T-cell (primary cell): ENCODE data around the gene CDC23. TPM values are rescaled to one million over a fixed set of nuclear protein-coding genes. Genes with fewer than 3 reads are reported as not detected.

Experiments
- ATAC-seq, 4 experiments: fragments of 200-7000 bp in 3 of 4; fragments of 150-1000 bp in 1 of 4; cut with Tn5 transposase; replicated peaks in 1 of 4; 1 replicate in 3 of 4; 2 replicates in 1 of 4; pipeline ENCODE4 v1.10.0; 2021; ENCODE audit warnings: moderate library complexity in 3 of 4, mild to moderate bottlenecking in 2 of 4, moderate number of reproducible peaks in 1 of 4
- CTCF ChIA-PET, 2 donors: fragments of 300-600 bp; sonication (Branson Sonifier 250); formaldehyde crosslinking; loops; one replicate each; lab custom pipeline; 2022; ENCODE audit warnings: antibody characterized with exemption in 2 of 2; lab: Charles Lee
- POLR2A ChIA-PET, 2 donors: fragments of 300-600 bp; sonication (Branson Sonifier 250); formaldehyde crosslinking; loops; one replicate each; lab custom pipeline; 2022; ENCODE audit warnings: antibody characterized with exemption in 2 of 2; lab: Charles Lee
- DNase-seq, 35 experiments: peaks; one replicate each; pipeline versions ENCODE4 v3.0.0 to v3.0.0-alpha.2; 2013 to 2023
- H3K27ac ChIP-seq: one replicate; pipeline ENCODE4 v1.5.1; 2013; ENCODE audit warnings: low read length
- H3K27me3 ChIP-seq, 2 experiments: replicated peaks in 1 of 2; 1 replicate in 1 of 2; 2 replicates in 1 of 2; pipeline versions ENCODE4 v1.6.1 to v1.7.0; 2013; ENCODE audit warnings: low read length in 1 of 2, mixed read lengths in 1 of 2; ENCODE audit not compliant: control insufficient read depth in 2 of 2, insufficient read depth in 2 of 2; ENCODE audit errors: extremely low read depth in 1 of 2
- H3K36me3 ChIP-seq, 2 donors: 1 replicate in 1 of 2; 2 replicates in 1 of 2; pipeline versions ENCODE4 v1.6.1 to v1.7.0; 2013; ENCODE audit warnings: low read length in 1 of 2; ENCODE audit not compliant: control insufficient read depth in 2 of 2, insufficient read depth in 1 of 2; ENCODE audit errors: extremely low read depth in 1 of 2
- H3K4me1 ChIP-seq, 2 experiments: 1 replicate in 1 of 2; 2 replicates in 1 of 2; pipeline versions ENCODE4 v1.6.1 to v1.7.0; 2013; ENCODE audit warnings: low read length in 2 of 2, mixed read lengths in 1 of 2; ENCODE audit not compliant: insufficient read depth in 2 of 2, control insufficient read depth in 1 of 2; ENCODE audit errors: extremely low read depth in 1 of 2
- H3K4me3 ChIP-seq, 2 donors: 1 replicate in 1 of 2; 2 replicates in 1 of 2; pipeline versions ENCODE4 v1.5.1 to v1.7.0; 2013; ENCODE audit warnings: mild to moderate bottlenecking in 2 of 2, low read length in 1 of 2, moderate library complexity in 1 of 2; ENCODE audit not compliant: control insufficient read depth in 1 of 2; ENCODE audit errors: extremely low read depth in 1 of 2
- H3K9me3 ChIP-seq: 2 replicates; pipeline ENCODE4 v1.7.0; 2013
- H3K27ac Mint-ChIP-seq, 2 donors: one replicate each; pipeline ENCODE4 v1.8.0; 2020 to 2021; ENCODE audit warnings: mild to moderate bottlenecking in 2 of 2, mixed read lengths in 2 of 2
- H3K27me3 Mint-ChIP-seq, 2 donors: one replicate each; pipeline ENCODE4 v1.8.0; 2021 to 2022; ENCODE audit warnings: mixed read lengths in 2 of 2
- H3K36me3 Mint-ChIP-seq: one replicate; pipeline ENCODE4 v1.8.0; 2021; ENCODE audit warnings: mixed read lengths
- H3K4me1 Mint-ChIP-seq, 3 donors: one replicate each; pipeline ENCODE4 v1.8.0; 2020 to 2022; ENCODE audit warnings: mixed read lengths in 3 of 3, mild to moderate bottlenecking in 1 of 3
- H3K4me3 Mint-ChIP-seq, 3 donors: one replicate each; pipeline ENCODE4 v1.8.0; 2020 to 2022; ENCODE audit warnings: mild to moderate bottlenecking in 3 of 3, mixed read lengths in 3 of 3, moderate library complexity in 3 of 3
- H3K9me3 Mint-ChIP-seq, 3 donors: one replicate each; pipeline ENCODE4 v1.8.0; 2020 to 2022; ENCODE audit warnings: mixed read lengths in 3 of 3
- whole genome bisulfite sequencing: methylation state at CpG from one replicate; pipeline ENCODE4 v1.1.5; 2013; ENCODE audit warnings: missing lambda C conversion rate; ENCODE audit not compliant: insufficient coverage; 5-methylcytosine and 5-hydroxymethylcytosine counted together
- total RNA-seq, 35 experiments: library from RNA in 6 of 35; stranded (reverse) in 6 of 35; fragments of 120-200 nt in 1 of 35; gene quantifications; one replicate each; pipeline versions ENCODE4 v1.2.1 to v1.2.4 and lab custom pipeline; 2013 to 2026

The CDC23 gene
- total RNA-seq, 5 donors from 2014 or later (not counting 1 experiment from before 2014, with no cell fraction given) = 14.8 to 31.0 (median 23.8) TPM

- ATAC-seq (no peak), DNase-seq (no peak)
- H3K4me3 Mint-ChIP-seq = no peak within 1 kb of the TSS
- no peaks in the 10 kb centered on the region for H3K36me3 Mint-ChIP-seq
- H3K27ac Mint-ChIP-seq = no peak within 1 kb of the TSS
- peaks cover 11 to 16% of the 10 kb centered on the region in 2 donors for H3K27me3 Mint-ChIP-seq
- no peak within 1 kb of the TSS for H3K4me3 ChIP-seq
- no peaks in the 10 kb centered on the region for H3K9me3 ChIP-seq
- H3K4me1 Mint-ChIP-seq = no peaks in the 10 kb centered on the region
- H3K27me3 ChIP-seq = peaks cover 4 to 9% of the 10 kb centered on the region in 2 experiments
- H3K9me3 Mint-ChIP-seq = no peaks in the 10 kb centered on the region
- POLR2A ChIA-PET = no interaction called here
- 30% methylated on average over 22 of the region's 31 CpGs for WGBS
- H3K36me3 ChIP-seq = no peaks in the 10 kb centered on the region
- CTCF ChIA-PET = no interaction called here
- H3K4me1 ChIP-seq = peaks cover 0 to 3% of the 10 kb centered on the region in 2 experiments
- H3K27ac ChIP-seq = no peak within 1 kb of the TSS
These were observed 74.0 kb downstream of the CDC23 start, which contains the start of gene NME5 for GRCh38 chr5:138138949-138139780. Gene NME5, minus strand, starts transcription at chr5:138139428. Its CDS starts 648 bp downstream, at chr5:138138780.

Other genes starting within 250 kb of the CDC23 start
- gene FAM13B, start 180.2 kb downstream of the CDC23 start, total RNA-seq = 10 to 100 TPM; 43.4 to 53.7 (median 49.6) TPM
- gene WNT8A, start 129.3 kb downstream of the CDC23 start, total RNA-seq = not detected
- not detected for gene NME5, start 73.9 kb downstream of the CDC23 start, total RNA-seq
- gene BRD8, start 34.7 kb downstream of the CDC23 start, total RNA-seq = 10 to 100 TPM; 29.5 to 79.5 (median 72.2) TPM
- under 1 TPM; 0.32 to 0.67 (median 0.56) TPM for gene KIF20A, start 34.2 kb downstream of the CDC23 start, total RNA-seq
- not detected for gene GFRA3, start 61.3 kb upstream of the CDC23 start, total RNA-seq
- gene CDC25C, start 118.5 kb upstream of the CDC23 start, total RNA-seq = under 1 TPM in 1 of 5 donors, not detected in 4; 0.23 TPM
- 10 to 100 TPM; 22.2 to 58.3 (median 25.5) TPM for gene FAM53C, start 124.9 kb upstream of the CDC23 start, total RNA-seq
- gene KDM3B, start 139.4 kb upstream of the CDC23 start, total RNA-seq = 10 to 100 TPM; 72.9 to 78.3 (median 76.0) TPM
- under 1 TPM; 0.18 to 0.61 (median 0.42) TPM for gene REEP2, start 225.7 kb upstream of the CDC23 start, total RNA-seq